Endodermal cell (in vitro differentiated cells): ENCODE results near the gene PGC. TPM values are rescaled to one million over a fixed set of nuclear protein-coding genes. Genes with fewer than 3 reads are reported as not detected.

Experiments
- DNase-seq: peaks from one replicate; pipeline ENCODE4 v3.0.0-alpha.2; 2017
- H3K27ac ChIP-seq: 2 replicates; pipeline ENCODE4 v1.5.1; 2013; ENCODE audit warnings: mild to moderate bottlenecking, low read depth, low read length, moderate library complexity
- H3K27me3 ChIP-seq: 2 replicates; pipeline ENCODE4 v1.6.1; 2013; ENCODE audit warnings: mild to moderate bottlenecking, low read length, moderate library complexity; ENCODE audit not compliant: insufficient read depth, control insufficient read depth, poor library complexity, severe bottlenecking
- H3K36me3 ChIP-seq: 2 replicates; pipeline ENCODE4 v1.7.0; 2013; ENCODE audit warnings: mild to moderate bottlenecking, low read length, moderate library complexity; ENCODE audit not compliant: control insufficient read depth, insufficient read depth
- H3K4me1 ChIP-seq: one replicate; pipeline ENCODE4 v1.7.0; 2013; ENCODE audit warnings: low read length; ENCODE audit not compliant: control insufficient read depth, insufficient read depth
- H3K4me3 ChIP-seq: 2 replicates; pipeline ENCODE4 v1.5.1; 2013; ENCODE audit warnings: mild to moderate bottlenecking, low read length, moderate library complexity
- H3K9ac ChIP-seq: 2 replicates; pipeline ENCODE4 v1.6.1; 2013; ENCODE audit warnings: mild to moderate bottlenecking, low read length, moderate library complexity; ENCODE audit not compliant: poor library complexity, severe bottlenecking; ENCODE audit errors: extremely low read depth
- H3K9me3 ChIP-seq: 2 replicates; pipeline ENCODE4 v1.6.1; 2013; ENCODE audit warnings: mild to moderate bottlenecking, low read length, moderate library complexity; ENCODE audit not compliant: control insufficient read depth
- H3K27ac Mint-ChIP-seq: 2 replicates; pipeline ENCODE4 v1.8.0; 2020; ENCODE audit warnings: mixed read lengths
- H3K27me3 Mint-ChIP-seq: 2 replicates; pipeline ENCODE4 v1.8.0; 2021; ENCODE audit warnings: mild to moderate bottlenecking, mixed read lengths; ENCODE audit not compliant: insufficient read depth
- H3K36me3 Mint-ChIP-seq: 2 replicates; pipeline ENCODE4 v1.8.0; 2020; ENCODE audit warnings: low read depth, mixed read lengths
- H3K4me1 Mint-ChIP-seq: 2 replicates; pipeline ENCODE4 v1.8.0; 2020; ENCODE audit warnings: mixed read lengths
- H3K4me3 Mint-ChIP-seq: 2 replicates; pipeline ENCODE4 v1.8.0; 2020; ENCODE audit warnings: mild to moderate bottlenecking, moderate library complexity, mixed read lengths
- H3K9me3 Mint-ChIP-seq: 2 replicates; pipeline ENCODE4 v1.8.0; 2020; ENCODE audit warnings: mild to moderate bottlenecking, mixed read lengths
- WGBS, 2 experiments: methylation state at CpG; one replicate each; pipeline versions ENCODE4 v1.1.5 to v1.1.7; 2013; ENCODE audit warnings: missing lambda C conversion rate in 2 of 2, mixed read lengths in 1 of 2; ENCODE audit not compliant: insufficient coverage in 1 of 2, insufficient read length in 1 of 2; 5-methylcytosine and 5-hydroxymethylcytosine counted together
- total RNA-seq, 2 donors: library from RNA; stranded (reverse); fragmentation: NEBNext Ultra II Directional in 1 of 2; extraction: Animal tissue kit (Norgen Biotek cat#: 25700) in 1 of 2; gene quantifications; 2 replicates in 1 of 2; 3 replicates in 1 of 2; pipeline ENCODE4 v1.2.1, GENCODE V29; 2021
- TF ChIP-seq, protein P1 (sequence below): fragments of 200-600 bp; sonication (generic); conservative IDR thresholded peaks from 2 replicates; pipeline ENCODE4 v1.5.0; 2021; ENCODE audit warnings: antibody characterized with exemption, mild to moderate bottlenecking

The PGC gene
- total RNA-seq, 2 donors from 2014 or later: not detected

DNA sequence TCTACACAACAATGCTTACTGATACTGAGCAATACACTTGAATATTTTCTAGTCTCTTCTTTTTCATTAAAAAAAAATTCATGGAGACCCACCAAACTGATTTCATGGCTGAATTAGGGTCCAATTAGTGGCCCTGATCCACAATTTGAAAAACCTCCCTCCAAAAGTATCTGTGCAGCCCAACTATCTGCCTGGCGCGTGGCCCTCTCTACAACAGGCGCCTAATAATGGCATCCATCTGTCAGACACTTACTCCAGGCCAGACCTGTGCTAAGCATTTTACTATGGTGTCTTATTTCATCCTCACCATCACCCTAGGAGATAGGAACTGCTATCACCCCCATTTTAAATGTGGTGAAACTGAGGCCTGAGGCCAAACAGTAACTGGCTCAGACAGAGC is 25.8 kb downstream of the PGC start:
- DNase-seq: no peak
- WGBS, 2 experiments: 98 to 100% methylated on average over 1 to 3 of the region's 3 CpGs
- Mint-ChIP-seq H3K4me1 (peaks cover 13% of the 10 kb centered on the region), H3K36me3 (no peaks in the 10 kb centered on the region), H3K27ac (no peak overlapping the region), H3K27me3 (no peaks in the 10 kb centered on the region), H3K9me3 (no peaks in the 10 kb centered on the region), H3K4me3 (no peak overlapping the region)
- Histone ChIP-seq H3K27ac (no peak overlapping the region), H3K9me3 (no peaks in the 10 kb centered on the region), H3K27me3 (no peaks in the 10 kb centered on the region), H3K9ac (no peak overlapping the region), H3K4me3 (no peak overlapping the region), H3K36me3 (no peaks in the 10 kb centered on the region), H3K4me1 (no peaks in the 10 kb centered on the region)
- TF ChIP-seq, protein P1, sequence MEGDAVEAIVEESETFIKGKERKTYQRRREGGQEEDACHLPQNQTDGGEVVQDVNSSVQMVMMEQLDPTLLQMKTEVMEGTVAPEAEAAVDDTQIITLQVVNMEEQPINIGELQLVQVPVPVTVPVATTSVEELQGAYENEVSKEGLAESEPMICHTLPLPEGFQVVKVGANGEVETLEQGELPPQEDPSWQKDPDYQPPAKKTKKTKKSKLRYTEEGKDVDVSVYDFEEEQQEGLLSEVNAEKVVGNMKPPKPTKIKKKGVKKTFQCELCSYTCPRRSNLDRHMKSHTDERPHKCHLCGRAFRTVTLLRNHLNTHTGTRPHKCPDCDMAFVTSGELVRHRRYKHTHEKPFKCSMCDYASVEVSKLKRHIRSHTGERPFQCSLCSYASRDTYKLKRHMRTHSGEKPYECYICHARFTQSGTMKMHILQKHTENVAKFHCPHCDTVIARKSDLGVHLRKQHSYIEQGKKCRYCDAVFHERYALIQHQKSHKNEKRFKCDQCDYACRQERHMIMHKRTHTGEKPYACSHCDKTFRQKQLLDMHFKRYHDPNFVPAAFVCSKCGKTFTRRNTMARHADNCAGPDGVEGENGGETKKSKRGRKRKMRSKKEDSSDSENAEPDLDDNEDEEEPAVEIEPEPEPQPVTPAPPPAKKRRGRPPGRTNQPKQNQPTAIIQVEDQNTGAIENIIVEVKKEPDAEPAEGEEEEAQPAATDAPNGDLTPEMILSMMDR: no peak

DNA sequence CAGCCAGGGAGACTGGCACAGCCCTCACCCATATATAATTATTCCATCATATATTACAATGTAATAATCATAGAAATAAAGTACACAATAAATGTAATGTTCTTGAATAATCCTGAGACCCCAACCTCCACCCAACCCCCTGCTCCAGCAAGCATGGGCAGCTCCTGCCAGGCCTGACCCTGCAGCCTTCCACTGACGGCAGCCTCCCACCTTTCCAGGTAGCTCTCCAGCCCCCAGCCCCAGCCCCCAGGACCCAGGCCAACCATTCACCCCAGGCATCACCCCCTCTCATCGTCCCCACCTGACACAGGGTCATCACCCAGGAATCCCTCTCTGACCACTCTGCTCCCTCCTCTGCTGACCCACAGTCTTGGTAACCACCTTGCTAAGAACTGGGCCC is 26.4 kb downstream of the PGC start:
- TF ChIP-seq, protein P1: no peak
- Mint-ChIP-seq H3K9me3 (no peaks in the 10 kb centered on the region), H3K36me3 (no peaks in the 10 kb centered on the region), H3K27ac (peak overlapping the region; percentile 48), H3K4me3 (no peak overlapping the region), H3K27me3 (peaks cover under 1% of the 10 kb centered on the region), H3K4me1 (peaks cover 13% of the 10 kb centered on the region)
- H3K4me3 ChIP-seq: no peak overlapping the region
- H3K4me1 ChIP-seq: no peaks in the 10 kb centered on the region
- no peaks in the 10 kb centered on the region for H3K36me3 ChIP-seq
- WGBS, 2 experiments: 88% methylated on average over 2 of the region's 2 CpGs; no CpG with 5 or more reads in 1 of the 2 experiments
- H3K27ac ChIP-seq: no peak overlapping the region
- no peaks in the 10 kb centered on the region for H3K27me3 ChIP-seq
- H3K9me3 ChIP-seq: no peaks in the 10 kb centered on the region
- no peak for DNase-seq
- H3K9ac ChIP-seq: no peak overlapping the region

DNA sequence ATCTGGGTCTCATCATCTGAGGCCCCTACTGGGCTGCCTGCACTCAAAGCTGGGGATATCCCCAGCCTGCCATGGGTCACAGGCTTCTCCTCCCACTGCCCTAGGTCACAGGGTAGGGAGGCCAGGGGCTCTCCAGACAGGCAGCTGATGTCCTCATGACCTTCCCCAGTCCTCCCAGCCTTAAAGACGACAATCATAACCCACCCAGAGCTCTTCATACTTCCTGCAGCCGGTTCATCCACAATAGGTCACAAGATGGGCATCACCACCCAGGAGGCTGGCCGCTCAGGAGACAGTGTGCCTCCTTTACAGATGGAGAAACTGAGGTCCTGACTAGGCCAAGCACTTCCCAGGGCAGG is 27.0 kb downstream of the PGC start:
- Histone ChIP-seq H3K27me3 (no peaks in the 10 kb centered on the region), H3K27ac (no peak overlapping the region), H3K4me3 (no peak overlapping the region), H3K36me3 (no peaks in the 10 kb centered on the region), H3K9ac (no peak overlapping the region), H3K4me1 (no peaks in the 10 kb centered on the region), H3K9me3 (no peaks in the 10 kb centered on the region)
- Mint-ChIP-seq H3K9me3 (no peaks in the 10 kb centered on the region), H3K36me3 (no peaks in the 10 kb centered on the region), H3K27ac (no peak overlapping the region), H3K4me3 (no peak overlapping the region), H3K27me3 (peaks cover 3% of the 10 kb centered on the region), H3K4me1 (peaks cover 13% of the 10 kb centered on the region)
- DNase-seq: no peak
- TF ChIP-seq, protein P1: no peak
- WGBS, 2 experiments: 93 to 100% methylated on average over 1 to 3 of the region's 3 CpGs
